Smooth muscle cell (in vitro differentiated cells): ENCODE data around the gene TBC1D9. TPM values are rescaled to one million over a fixed set of nuclear protein-coding genes. Genes with fewer than 3 reads are reported as not detected.

ENCODE experiments used
- DNase-seq: peaks from one replicate; lab custom pipeline; 2025; ENCODE audit not compliant: unreplicated experiment; lab: John Stamatoyannopoulos, UW
- H2AFZ ChIP-seq: fragments of 200-600 bp; sonication (generic); 2 replicates; pipeline ENCODE4 v1.6.0; 2016; ENCODE audit warnings: antibody characterized with exemption, low read depth, mild to moderate bottlenecking
- H3F3A ChIP-seq: fragments of 200-600 bp; sonication (generic); 2 replicates; pipeline ENCODE4 v1.6.0; 2017; ENCODE audit warnings: antibody characterized with exemption, low read depth
- H3K27ac ChIP-seq: fragments of 200-600 bp; sonication (generic); 2 replicates; pipeline ENCODE4 v1.5.1; 2016; ENCODE audit warnings: low read depth, mild to moderate bottlenecking
- H3K27me3 ChIP-seq: fragments of 200-600 bp; sonication (generic); 2 replicates; pipeline ENCODE4 v1.6.1; 2016; ENCODE audit warnings: low read depth, mild to moderate bottlenecking
- H3K36me3 ChIP-seq: fragments of 200-600 bp; sonication (generic); 2 replicates; pipeline ENCODE4 v1.5.1; 2016; ENCODE audit warnings: low read depth
- H3K4me1 ChIP-seq: fragments of 200-600 bp; sonication (generic); 2 replicates; pipeline ENCODE4 v1.5.1; 2016; ENCODE audit warnings: low read depth
- H3K4me2 ChIP-seq: fragments of 200-600 bp; sonication (generic); 2 replicates; pipeline ENCODE4 v1.6.0; 2016; ENCODE audit warnings: mild to moderate bottlenecking
- H3K4me3 ChIP-seq: fragments of 200-600 bp; sonication (generic); 2 replicates; pipeline ENCODE4 v1.5.1; 2016; ENCODE audit warnings: mild to moderate bottlenecking
- H3K79me2 ChIP-seq: fragments of 200-600 bp; sonication (generic); 2 replicates; pipeline ENCODE4 v1.6.0; 2016; ENCODE audit warnings: low read depth, mild to moderate bottlenecking
- H3K9ac ChIP-seq: fragments of 200-600 bp; sonication (generic); 2 replicates; pipeline ENCODE4 v1.6.0; 2016; ENCODE audit warnings: low read depth
- H3K9me3 ChIP-seq: fragments of 200-600 bp; sonication (generic); replicated peaks from 2 replicates; pipeline ENCODE4 v1.5.1; 2016; ENCODE audit warnings: low read depth
- H4K20me1 ChIP-seq: fragments of 200-600 bp; sonication (generic); 2 replicates; pipeline ENCODE4 v1.6.0; 2016; ENCODE audit warnings: low read depth
- CTCF ChIP-seq: fragments of 200-600 bp; sonication (generic); IDR thresholded peaks from 2 replicates; pipeline ENCODE4 v1.5.1; 2017; ENCODE audit warnings: borderline replicate concordance, mild to moderate bottlenecking, antibody characterized with exemption; ENCODE audit not compliant: insufficient read depth, poor library complexity, severe bottlenecking
- WGBS: methylation state at CpG from one replicate; pipeline ENCODE4 v1.1.7; 2016; ENCODE audit warnings: low lambda C conversion rate; 5-methylcytosine and 5-hydroxymethylcytosine counted together
- polyA plus RNA-seq: library from polyadenylated mRNA; unstranded; fragments of >200 nt; fragmentation: Nextera tagmentation; extraction: Ambion mirVana; gene quantifications from 2 replicates; pipeline ENCODE4 v1.2.1, GENCODE V29; 2016
- total RNA-seq: library from RNA; depleted of rRNA; stranded (reverse); fragments of >200 nt; gene quantifications from 2 replicates; pipeline ENCODE4 v1.2.3, GENCODE V29; 2014

TBC1D9 gene
- total and polyA plus RNA-seq, 2 experiments from 2014 or later: 9.1 to 39.5 TPM

GRCh38 chr4:140754918-140755773 is 1.0 kb downstream of the TBC1D9 start:
- no peak for TF ChIP-seq CTCF
- peaks cover 58% of the 10 kb centered on the region for H3K79me2 ChIP-seq
- H3K4me3 ChIP-seq: peak overlapping the region; percentile 97
- peak overlapping the region; percentile 98 for H2AFZ ChIP-seq
- peak overlapping the region; percentile 93 for H3K4me2 ChIP-seq
- H3K27ac ChIP-seq: peak overlapping the region; percentile 96
- H3K27me3 ChIP-seq: no peaks in the 10 kb centered on the region
- peaks cover 9% of the 10 kb centered on the region for H3F3A ChIP-seq
- H3K9me3 ChIP-seq: no peaks in the 10 kb centered on the region
- H3K4me1 ChIP-seq: peaks cover 18% of the 10 kb centered on the region
- peak overlapping the region; percentile 97 for H3K9ac ChIP-seq
- DNase-seq: no peak
- peaks cover 16% of the 10 kb centered on the region for H4K20me1 ChIP-seq
- 21% methylated on average over 8 of the region's 8 CpGs for WGBS
- no peaks in the 10 kb centered on the region for H3K36me3 ChIP-seq

DNA sequence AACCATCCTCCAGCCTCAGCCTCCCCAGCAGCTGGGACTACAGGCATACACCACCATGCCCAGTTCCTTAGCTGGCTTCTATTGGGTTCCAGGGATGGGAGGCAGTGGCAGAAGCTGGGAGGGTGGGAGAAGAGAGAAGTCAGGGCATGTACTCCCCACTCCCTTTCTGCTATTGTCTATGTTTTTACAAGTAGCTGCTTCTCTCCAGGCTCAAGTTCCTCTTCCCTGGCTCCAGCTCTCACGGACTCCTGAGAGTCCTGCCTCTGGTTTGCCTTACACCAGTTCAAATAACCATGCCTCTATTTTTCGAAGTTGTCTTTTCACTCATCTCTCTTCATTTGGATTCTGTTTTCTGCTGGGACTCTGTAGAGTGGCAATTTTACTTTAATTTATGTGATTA is 2.9 kb downstream of the TBC1D9 start:
- H3K4me1 ChIP-seq: peaks cover 18% of the 10 kb centered on the region
- H3K79me2 ChIP-seq: peaks cover 76% of the 10 kb centered on the region
- H3K4me3 ChIP-seq: no peak overlapping the region
- TF ChIP-seq CTCF: no peak
- no peak overlapping the region for H3K4me2 ChIP-seq
- no peak overlapping the region for H3K9ac ChIP-seq
- no peaks in the 10 kb centered on the region for H3K36me3 ChIP-seq
- WGBS: 83% methylated on average over 2 of the region's 2 CpGs
- DNase-seq: no peak
- peaks cover 9% of the 10 kb centered on the region for H3F3A ChIP-seq
- H3K27me3 ChIP-seq: no peaks in the 10 kb centered on the region
- no peak overlapping the region for H2AFZ ChIP-seq
- H3K27ac ChIP-seq: no peak overlapping the region
- no peaks in the 10 kb centered on the region for H3K9me3 ChIP-seq
- peaks cover 18% of the 10 kb centered on the region for H4K20me1 ChIP-seq

- H3K79me2 ChIP-seq: peaks cover 84% of the 10 kb centered on the region
- H3F3A ChIP-seq: peaks cover 6% of the 10 kb centered on the region
- H3K4me3 ChIP-seq: no peak overlapping the region
- no peaks in the 10 kb centered on the region for H3K27me3 ChIP-seq
- no peak overlapping the region for H2AFZ ChIP-seq
- H3K4me1 ChIP-seq: peaks cover 15% of the 10 kb centered on the region
- no peak for TF ChIP-seq CTCF
- H3K9ac ChIP-seq: no peak overlapping the region
- no peak overlapping the region for H3K27ac ChIP-seq
- no peaks in the 10 kb centered on the region for H3K9me3 ChIP-seq
- DNase-seq: no peak
- no peak overlapping the region for H3K4me2 ChIP-seq
- peaks cover 18% of the 10 kb centered on the region for H4K20me1 ChIP-seq
- H3K36me3 ChIP-seq: no peaks in the 10 kb centered on the region
These were observed 3.7 kb downstream of the TBC1D9 start for GRCh38 chr4:140752291-140753068.
